Measurements from ENCODE around the gene ALDH1L1.

DNA sequence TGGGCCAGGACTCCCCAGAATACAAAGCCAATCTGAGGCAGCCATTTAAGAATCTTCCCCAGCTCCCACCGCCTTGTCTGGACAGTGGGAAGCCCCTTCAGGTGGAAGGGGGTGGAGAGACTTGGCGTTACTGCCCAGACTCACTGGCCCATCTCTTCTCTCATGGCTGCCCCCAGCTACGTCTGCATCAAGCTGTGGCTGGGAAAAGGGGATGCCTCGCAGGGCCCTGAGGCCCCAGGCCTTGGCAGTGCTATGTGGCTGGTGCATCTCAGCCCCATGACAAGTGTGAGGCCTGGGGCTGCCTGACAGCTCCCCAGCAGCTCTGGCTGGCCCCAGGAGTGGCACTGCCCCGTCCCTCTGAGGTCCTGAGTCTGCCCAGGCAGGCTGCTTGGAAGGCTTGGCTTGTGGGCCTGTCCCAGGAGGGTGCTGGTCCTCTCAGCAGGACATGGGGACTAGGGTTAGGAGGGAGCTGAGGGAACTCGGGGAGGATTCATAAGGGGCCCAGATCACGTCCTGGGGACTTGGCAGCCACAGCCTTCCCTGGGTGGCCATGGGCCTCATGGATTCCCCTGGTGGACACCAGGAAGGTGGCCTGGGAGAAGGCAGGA lies 76.3 kb downstream of the ALDH1L1 start:
- TF ChIP-seq BHLHE40 (IDR thresholded peaks at IDR 0.05; ENCODE audit: low read depth, low read length) = no peak
- no peak for TF ChIP-seq POLR2A (IDR thresholded peaks at IDR 0.05; ENCODE audit: low read depth, low read length)
- TF ChIP-seq, protein P1, sequence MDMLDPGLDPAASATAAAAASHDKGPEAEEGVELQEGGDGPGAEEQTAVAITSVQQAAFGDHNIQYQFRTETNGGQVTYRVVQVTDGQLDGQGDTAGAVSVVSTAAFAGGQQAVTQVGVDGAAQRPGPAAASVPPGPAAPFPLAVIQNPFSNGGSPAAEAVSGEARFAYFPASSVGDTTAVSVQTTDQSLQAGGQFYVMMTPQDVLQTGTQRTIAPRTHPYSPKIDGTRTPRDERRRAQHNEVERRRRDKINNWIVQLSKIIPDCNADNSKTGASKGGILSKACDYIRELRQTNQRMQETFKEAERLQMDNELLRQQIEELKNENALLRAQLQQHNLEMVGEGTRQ (IDR thresholded peaks at IDR 0.05; ENCODE audit: low read depth, low read length) = no peak
- TF ChIP-seq, protein P2, sequence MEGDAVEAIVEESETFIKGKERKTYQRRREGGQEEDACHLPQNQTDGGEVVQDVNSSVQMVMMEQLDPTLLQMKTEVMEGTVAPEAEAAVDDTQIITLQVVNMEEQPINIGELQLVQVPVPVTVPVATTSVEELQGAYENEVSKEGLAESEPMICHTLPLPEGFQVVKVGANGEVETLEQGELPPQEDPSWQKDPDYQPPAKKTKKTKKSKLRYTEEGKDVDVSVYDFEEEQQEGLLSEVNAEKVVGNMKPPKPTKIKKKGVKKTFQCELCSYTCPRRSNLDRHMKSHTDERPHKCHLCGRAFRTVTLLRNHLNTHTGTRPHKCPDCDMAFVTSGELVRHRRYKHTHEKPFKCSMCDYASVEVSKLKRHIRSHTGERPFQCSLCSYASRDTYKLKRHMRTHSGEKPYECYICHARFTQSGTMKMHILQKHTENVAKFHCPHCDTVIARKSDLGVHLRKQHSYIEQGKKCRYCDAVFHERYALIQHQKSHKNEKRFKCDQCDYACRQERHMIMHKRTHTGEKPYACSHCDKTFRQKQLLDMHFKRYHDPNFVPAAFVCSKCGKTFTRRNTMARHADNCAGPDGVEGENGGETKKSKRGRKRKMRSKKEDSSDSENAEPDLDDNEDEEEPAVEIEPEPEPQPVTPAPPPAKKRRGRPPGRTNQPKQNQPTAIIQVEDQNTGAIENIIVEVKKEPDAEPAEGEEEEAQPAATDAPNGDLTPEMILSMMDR (conservative IDR thresholded peaks at IDR 0.05; ENCODE audit: low read depth, low read length) = no peak
- TF ChIP-seq, protein P3, sequence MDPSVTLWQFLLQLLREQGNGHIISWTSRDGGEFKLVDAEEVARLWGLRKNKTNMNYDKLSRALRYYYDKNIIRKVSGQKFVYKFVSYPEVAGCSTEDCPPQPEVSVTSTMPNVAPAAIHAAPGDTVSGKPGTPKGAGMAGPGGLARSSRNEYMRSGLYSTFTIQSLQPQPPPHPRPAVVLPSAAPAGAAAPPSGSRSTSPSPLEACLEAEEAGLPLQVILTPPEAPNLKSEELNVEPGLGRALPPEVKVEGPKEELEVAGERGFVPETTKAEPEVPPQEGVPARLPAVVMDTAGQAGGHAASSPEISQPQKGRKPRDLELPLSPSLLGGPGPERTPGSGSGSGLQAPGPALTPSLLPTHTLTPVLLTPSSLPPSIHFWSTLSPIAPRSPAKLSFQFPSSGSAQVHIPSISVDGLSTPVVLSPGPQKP (IDR thresholded peaks at IDR 0.05; ENCODE audit: borderline replicate concordance, low read depth, low read length) = no peak
